Mucosa of descending colon (tissue), 3 donors: Measurements from ENCODE around the gene CREB1. TPM values are rescaled to one million over a fixed set of nuclear protein-coding genes. Genes with fewer than 3 reads are reported as not detected.

Experiments used
- ATAC-seq: fragments of 200-7000 bp; cut with Tn5 transposase; one replicate; pipeline ENCODE4 v1.9.1; 2020; ENCODE audit warnings: mild to moderate bottlenecking, moderate library complexity
- DNase-seq, 3 donors: peaks; one replicate each; pipeline ENCODE4 v3.0.0-alpha.2; 2020
- H3K36me3 ChIP-seq: fragments of 200-600 bp; one replicate; pipeline ENCODE4 v1.8.0; 2021; ENCODE audit warnings: low read depth, mild to moderate bottlenecking
- H3K4me1 ChIP-seq: fragments of 200-600 bp; one replicate; pipeline ENCODE4 v1.8.0; 2021; ENCODE audit warnings: low read depth, mild to moderate bottlenecking
- H3K4me3 ChIP-seq: fragments of 200-600 bp; one replicate; pipeline ENCODE4 v1.8.0; 2021; ENCODE audit warnings: mild to moderate bottlenecking
- H3K9me3 ChIP-seq: fragments of 200-600 bp; one replicate; pipeline ENCODE4 v1.8.0; 2021; ENCODE audit warnings: mild to moderate bottlenecking
- intact Hi-C, 2 donors: fragments of 100-400 bp; cut with DNase I in 1 of 2; cut with micrococcal nuclease in 1 of 2; formaldehyde crosslinking; loops; one replicate each; pipeline versions ENCODE4 v1.11.0 to v1.11.1; 2022; cut with DNase I, micrococcal nuclease
- total RNA-seq, 3 donors: library from RNA; stranded (reverse); fragmentation: NEBNext Ultra II Directional in 2 of 3; extraction: Animal tissue kit (Norgen Biotek cat#: 25700) in 2 of 3; gene quantifications; one replicate each; pipeline versions ENCODE4 v1.2.1 to v1.2.4, GENCODE V29; 2021 to 2023
- TF ChIP-seq, protein P1 (sequence below): fragments of 200-600 bp; IDR thresholded peaks from one replicate; pipeline ENCODE4 v1.8.0; 2022; ENCODE audit warnings: antibody characterized with exemption, mild to moderate bottlenecking
- donor health status: DM: no; HTN: no; CAD: no; lungs with moderate emphysema.
- donor health status: DM: no; HTN: no; CAD: no.
- donor health status: DM: no; HTN: yes; CAD: no.

The CREB1 gene
- total RNA-seq, 3 donors from 2014 or later, result 51.1 to 65.0 (median 53.3) TPM

DNA sequence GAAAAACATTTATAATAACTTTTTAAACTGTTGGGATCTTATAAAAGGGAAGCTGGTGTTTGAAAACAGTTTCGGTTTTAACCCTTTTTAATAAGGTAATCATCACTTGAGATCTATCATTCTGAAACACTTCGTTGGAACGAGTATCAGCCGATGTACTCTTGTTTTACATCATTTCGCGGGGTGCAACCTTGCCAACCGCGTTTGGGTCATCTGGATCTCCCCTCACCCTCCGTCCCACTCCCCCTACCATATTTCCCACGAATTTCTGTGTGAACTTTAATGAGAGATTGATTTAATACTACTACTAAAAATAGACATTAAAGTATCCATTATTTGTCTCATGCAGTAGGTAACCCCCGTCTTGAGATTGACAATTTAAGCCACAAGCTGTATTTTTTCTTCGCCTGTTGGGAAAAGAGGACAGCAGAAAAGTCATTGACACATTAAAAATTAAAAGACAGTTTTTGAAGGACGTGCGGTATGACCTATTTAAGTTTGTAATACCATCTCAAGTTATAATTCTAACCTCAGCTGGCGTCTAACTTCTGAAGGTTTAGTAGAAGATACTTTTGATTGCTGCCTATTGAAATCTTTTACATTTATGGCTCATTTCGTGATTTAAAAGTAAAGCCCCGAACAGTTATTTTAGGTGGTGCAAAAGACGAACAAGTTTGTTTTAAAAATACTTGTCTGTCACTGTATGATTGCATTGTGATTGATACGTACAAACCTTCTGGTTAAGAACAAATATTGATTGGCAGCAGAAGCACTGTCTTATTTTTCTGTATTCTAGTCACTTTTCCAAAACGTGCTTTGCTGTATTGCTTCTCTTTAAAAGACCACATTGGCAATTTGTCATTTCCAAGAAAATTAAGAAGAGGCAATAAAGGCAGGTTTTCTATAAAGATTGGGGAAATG, 1.5 kb downstream of the CREB1 start:
- ATAC-seq, result no peak
- Histone ChIP-seq H3K4me3 (peak overlapping the region; percentile 41), H3K36me3 (no peaks in the 10 kb centered on the region), H3K4me1 (peaks cover 39% of the 10 kb centered on the region), H3K9me3 (no peaks in the 10 kb centered on the region)
- TF ChIP-seq, protein P1, sequence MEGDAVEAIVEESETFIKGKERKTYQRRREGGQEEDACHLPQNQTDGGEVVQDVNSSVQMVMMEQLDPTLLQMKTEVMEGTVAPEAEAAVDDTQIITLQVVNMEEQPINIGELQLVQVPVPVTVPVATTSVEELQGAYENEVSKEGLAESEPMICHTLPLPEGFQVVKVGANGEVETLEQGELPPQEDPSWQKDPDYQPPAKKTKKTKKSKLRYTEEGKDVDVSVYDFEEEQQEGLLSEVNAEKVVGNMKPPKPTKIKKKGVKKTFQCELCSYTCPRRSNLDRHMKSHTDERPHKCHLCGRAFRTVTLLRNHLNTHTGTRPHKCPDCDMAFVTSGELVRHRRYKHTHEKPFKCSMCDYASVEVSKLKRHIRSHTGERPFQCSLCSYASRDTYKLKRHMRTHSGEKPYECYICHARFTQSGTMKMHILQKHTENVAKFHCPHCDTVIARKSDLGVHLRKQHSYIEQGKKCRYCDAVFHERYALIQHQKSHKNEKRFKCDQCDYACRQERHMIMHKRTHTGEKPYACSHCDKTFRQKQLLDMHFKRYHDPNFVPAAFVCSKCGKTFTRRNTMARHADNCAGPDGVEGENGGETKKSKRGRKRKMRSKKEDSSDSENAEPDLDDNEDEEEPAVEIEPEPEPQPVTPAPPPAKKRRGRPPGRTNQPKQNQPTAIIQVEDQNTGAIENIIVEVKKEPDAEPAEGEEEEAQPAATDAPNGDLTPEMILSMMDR, result no peak
- intact Hi-C loops, result no loop called here
- DNase-seq, result peak in 1 of 3 donors; percentile 21

DNA sequence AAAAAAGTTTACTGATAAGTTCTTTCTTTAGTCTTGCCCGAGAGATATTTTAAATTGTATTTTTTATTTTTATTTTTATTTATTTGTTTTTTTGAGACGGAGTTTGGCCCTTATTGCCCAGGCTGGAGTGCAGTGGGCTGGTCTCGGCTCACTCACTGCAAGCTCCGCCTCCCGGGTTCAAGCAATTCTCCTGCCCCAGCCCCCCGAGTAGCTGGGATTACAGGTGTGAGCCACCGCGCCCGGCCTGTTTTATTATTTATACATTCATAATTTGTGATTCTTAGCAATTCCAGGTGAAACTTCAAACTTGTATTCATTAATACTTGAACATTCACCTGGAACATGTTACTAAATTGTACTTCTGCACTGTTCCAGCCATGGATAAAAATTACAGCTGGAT, 2.9 kb downstream of the CREB1 start:
- DNase-seq, result peak in 1 of 3 donors; percentile 15
- intact Hi-C loops, result no loop called here

DNA sequence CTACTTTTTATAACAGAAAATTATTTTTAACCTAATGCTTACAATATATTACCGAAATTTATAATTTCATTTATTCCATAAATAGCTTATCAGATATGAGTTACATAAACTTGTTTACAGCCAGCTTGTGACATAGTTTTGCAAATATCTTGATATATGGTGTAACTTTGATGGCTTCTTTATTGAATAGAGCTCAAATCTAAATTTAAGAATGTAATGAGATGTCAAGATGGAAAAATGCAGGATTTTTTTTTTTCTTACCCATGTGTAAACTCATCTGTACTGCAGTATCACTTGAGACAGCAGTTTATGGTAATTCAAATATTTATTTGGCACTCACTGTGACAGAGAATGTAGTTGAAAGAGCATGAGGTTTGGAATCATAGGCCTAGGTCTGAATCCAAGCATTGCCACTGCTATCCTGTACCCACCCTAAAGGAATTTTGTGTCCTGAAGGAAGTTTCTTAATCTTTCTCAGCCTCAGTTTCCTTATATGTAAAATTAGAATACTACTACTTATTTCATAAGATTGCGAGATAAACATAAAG, 3.8 kb downstream of the CREB1 start:
- DNase-seq, result no peak
- TF ChIP-seq, protein P1, result no peak
- Histone ChIP-seq H3K4me3 (no peak overlapping the region), H3K9me3 (no peaks in the 10 kb centered on the region), H3K4me1 (peaks cover 33% of the 10 kb centered on the region), H3K36me3 (no peaks in the 10 kb centered on the region)
- ATAC-seq, result no peak
- intact Hi-C loops, result no loop called here

More for the DNA sequence above, 2.9 kb downstream of the CREB1 start:
- no peaks in the 10 kb centered on the region for H3K36me3 ChIP-seq
- TF ChIP-seq, protein P1, result no peak
- no peaks in the 10 kb centered on the region for H3K9me3 ChIP-seq
- H3K4me1 ChIP-seq, result peaks cover 41% of the 10 kb centered on the region
- no peak for ATAC-seq
- no peak overlapping the region for H3K4me3 ChIP-seq

DNA sequence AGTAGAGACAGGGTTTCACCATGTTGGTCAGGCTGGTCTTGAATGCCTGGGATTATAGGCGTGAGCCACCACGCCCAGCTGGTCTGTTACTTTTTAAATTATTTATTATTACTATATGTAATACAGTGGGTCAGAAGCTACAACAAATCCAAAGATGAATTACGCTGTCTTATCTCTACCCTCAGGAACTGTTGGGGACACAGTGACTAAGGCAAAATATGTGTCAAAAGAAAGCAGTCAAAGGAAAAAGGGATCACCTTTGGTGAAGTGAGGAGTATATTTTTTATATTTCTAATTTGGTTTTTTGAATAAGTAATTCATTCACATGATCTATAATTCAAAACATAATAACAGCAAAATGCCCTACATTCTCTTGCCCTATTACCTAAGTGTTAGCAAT, 4.7 kb downstream of the CREB1 start:
- peaks cover 33% of the 10 kb centered on the region for H3K4me1 ChIP-seq
- DNase-seq, result no peak

DNA sequence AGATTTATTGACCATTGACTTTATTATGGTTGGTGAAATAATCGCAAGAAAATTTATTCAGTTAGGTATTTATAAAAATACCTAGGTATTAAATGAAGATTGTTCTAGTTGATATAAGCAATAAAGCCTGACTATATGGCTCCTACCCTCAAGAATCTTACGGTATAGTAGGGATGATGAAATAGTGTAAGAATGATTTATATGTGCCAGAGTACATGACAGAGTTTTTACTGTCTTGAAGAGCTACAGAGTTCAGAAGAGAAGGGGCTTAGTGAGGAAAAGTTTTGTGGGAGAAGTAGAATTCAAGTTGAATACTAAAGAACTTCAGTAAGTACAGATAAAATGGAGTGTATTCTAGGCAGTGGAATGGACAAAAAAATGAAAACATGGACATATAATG, 9.7 kb downstream of the CREB1 start:
- H3K4me1 ChIP-seq, result peaks cover 22% of the 10 kb centered on the region
- ATAC-seq (peak; percentile 24), DNase-seq (no peak)
- intact Hi-C loops, result no loop called here
- H3K36me3 ChIP-seq, result no peaks in the 10 kb centered on the region
- no peaks in the 10 kb centered on the region for H3K9me3 ChIP-seq
- TF ChIP-seq, protein P1, result no peak
- H3K4me3 ChIP-seq, result no peak overlapping the region

More for the DNA sequence above, 4.7 kb downstream of the CREB1 start:
- no peaks in the 10 kb centered on the region for H3K9me3 ChIP-seq
- TF ChIP-seq, protein P1, result no peak
- H3K36me3 ChIP-seq, result no peaks in the 10 kb centered on the region
- H3K4me3 ChIP-seq, result no peak overlapping the region
- intact Hi-C loops, result no loop called here
- ATAC-seq, result no peak
